A549 (cell line): ENCODE data around the gene ZNF219.

Experiments
- EP300 ChIP-seq, 2 experiments: fragments of >200 bp; sonication (Bioruptor Twin); formaldehyde crosslinking; IDR thresholded peaks; 2 replicates in 1 of 2; 3 replicates in 1 of 2; pipeline ENCODE4 v1.6.1; 2016 to 2017
- ESRRA ChIP-seq: fragments of 150-350 bp; IDR thresholded peaks from 2 replicates; pipeline ENCODE4 v1.6.1; 2014; ENCODE audit warnings: mild to moderate bottlenecking, low read length, borderline replicate concordance
- FOSB ChIP-seq: fragments of 250-450 bp; sonication (Bioruptor Pico); IDR thresholded peaks from 2 replicates; pipeline ENCODE4 v1.5.0; 2020; ENCODE audit warnings: mild to moderate bottlenecking, moderate library complexity
- MAFK ChIP-seq: fragments of 450-650 bp; IDR thresholded peaks from 2 replicates; pipeline ENCODE4 v1.6.1; 2014; ENCODE audit not compliant: partially characterized antibody
- MAZ ChIP-seq: fragments of 150-350 bp; IDR thresholded peaks from 2 replicates; pipeline ENCODE4 v1.6.1; 2014; ENCODE audit warnings: antibody characterized with exemption, low read depth, low read length, borderline replicate concordance
- POLR2A ChIP-seq: IDR thresholded peaks from 2 replicates; pipeline ENCODE4 v1.6.1; 2012; ENCODE audit warnings: mild to moderate bottlenecking, low read length
- RAD21 ChIP-seq, 2 experiments: fragments of >200 bp in 1 of 2; sonication (Bioruptor Twin) in 1 of 2; formaldehyde crosslinking in 1 of 2; IDR thresholded peaks in 1 of 2; conservative IDR thresholded peaks in 1 of 2; 2 replicates in 1 of 2; 3 replicates in 1 of 2; pipeline ENCODE4 v1.6.1; 2012 to 2018; ENCODE audit warnings: inconsistent platforms in 1 of 2
- RCOR1 ChIP-seq: fragments of 150-350 bp; IDR thresholded peaks from 2 replicates; pipeline ENCODE4 v1.6.1; 2014; ENCODE audit warnings: antibody characterized with exemption, low read length, low read depth
- RFX5 ChIP-seq: fragments of 450-650 bp; IDR thresholded peaks from 2 replicates; pipeline ENCODE4 v1.7.1; 2014; ENCODE audit warnings: antibody characterized with exemption, mild to moderate bottlenecking, moderate library complexity
- RNF2 ChIP-seq: fragments of 200-600 bp; sonication (generic); IDR thresholded peaks from 2 replicates; pipeline ENCODE4 v1.6.1; 2016; ENCODE audit warnings: low read depth, mild to moderate bottlenecking, antibody characterized with exemption, moderate library complexity, borderline replicate concordance
- ZC3H11A ChIP-seq: fragments of 450-650 bp; IDR thresholded peaks from 2 replicates; pipeline ENCODE4 v1.6.1; 2014; ENCODE audit warnings: antibody characterized with exemption, mild to moderate bottlenecking
- TF ChIP-seq, protein P1 (sequence below): fragments of >200 bp; sonication (Bioruptor Twin); formaldehyde crosslinking; IDR thresholded peaks from 3 replicates; pipeline ENCODE4 v1.5.1; 2016
- TF ChIP-seq, protein P2 (sequence below): fragments of >200 bp; sonication (Bioruptor Twin); formaldehyde crosslinking; IDR thresholded peaks from 3 replicates; pipeline ENCODE4 v1.6.1; 2016
- TF ChIP-seq, protein P3 (sequence below): fragments of >200 bp; sonication (Bioruptor Twin); formaldehyde crosslinking; IDR thresholded peaks from 2 replicates; pipeline ENCODE4 v1.6.1; 2016

DNA sequence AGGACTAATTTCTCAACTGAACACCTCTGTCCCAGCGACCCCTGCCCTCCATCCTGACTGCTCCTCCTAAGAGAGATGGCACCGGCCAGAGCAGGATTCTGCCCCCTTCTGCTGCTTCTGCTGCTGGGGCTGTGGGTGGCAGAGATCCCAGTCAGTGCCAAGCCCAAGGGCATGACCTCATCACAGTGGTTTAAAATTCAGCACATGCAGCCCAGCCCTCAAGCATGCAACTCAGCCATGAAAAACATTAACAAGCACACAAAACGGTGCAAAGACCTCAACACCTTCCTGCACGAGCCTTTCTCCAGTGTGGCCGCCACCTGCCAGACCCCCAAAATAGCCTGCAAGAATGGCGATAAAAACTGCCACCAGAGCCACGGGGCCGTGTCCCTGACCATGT is 55.5 kb downstream of the ZNF219 start:
- TF ChIP-seq RAD21 (conservative IDR thresholded peaks at IDR 0.05 in 1 of 2, IDR thresholded peaks at IDR 0.05 in 1 of 2) (no peak), POLR2A (no peak), RFX5 (no peak), FOSB (CRISPR knock-in tag) (no peak), MAZ (no peak), RNF2 (no peak), MAFK (no peak), ZC3H11A (no peak), ESRRA (no peak), RCOR1 (no peak), EP300 (IDR thresholded peaks at IDR 0.05) (no peak)
- TF ChIP-seq, protein P1, sequence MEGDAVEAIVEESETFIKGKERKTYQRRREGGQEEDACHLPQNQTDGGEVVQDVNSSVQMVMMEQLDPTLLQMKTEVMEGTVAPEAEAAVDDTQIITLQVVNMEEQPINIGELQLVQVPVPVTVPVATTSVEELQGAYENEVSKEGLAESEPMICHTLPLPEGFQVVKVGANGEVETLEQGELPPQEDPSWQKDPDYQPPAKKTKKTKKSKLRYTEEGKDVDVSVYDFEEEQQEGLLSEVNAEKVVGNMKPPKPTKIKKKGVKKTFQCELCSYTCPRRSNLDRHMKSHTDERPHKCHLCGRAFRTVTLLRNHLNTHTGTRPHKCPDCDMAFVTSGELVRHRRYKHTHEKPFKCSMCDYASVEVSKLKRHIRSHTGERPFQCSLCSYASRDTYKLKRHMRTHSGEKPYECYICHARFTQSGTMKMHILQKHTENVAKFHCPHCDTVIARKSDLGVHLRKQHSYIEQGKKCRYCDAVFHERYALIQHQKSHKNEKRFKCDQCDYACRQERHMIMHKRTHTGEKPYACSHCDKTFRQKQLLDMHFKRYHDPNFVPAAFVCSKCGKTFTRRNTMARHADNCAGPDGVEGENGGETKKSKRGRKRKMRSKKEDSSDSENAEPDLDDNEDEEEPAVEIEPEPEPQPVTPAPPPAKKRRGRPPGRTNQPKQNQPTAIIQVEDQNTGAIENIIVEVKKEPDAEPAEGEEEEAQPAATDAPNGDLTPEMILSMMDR: no peak
- TF ChIP-seq, protein P2, sequence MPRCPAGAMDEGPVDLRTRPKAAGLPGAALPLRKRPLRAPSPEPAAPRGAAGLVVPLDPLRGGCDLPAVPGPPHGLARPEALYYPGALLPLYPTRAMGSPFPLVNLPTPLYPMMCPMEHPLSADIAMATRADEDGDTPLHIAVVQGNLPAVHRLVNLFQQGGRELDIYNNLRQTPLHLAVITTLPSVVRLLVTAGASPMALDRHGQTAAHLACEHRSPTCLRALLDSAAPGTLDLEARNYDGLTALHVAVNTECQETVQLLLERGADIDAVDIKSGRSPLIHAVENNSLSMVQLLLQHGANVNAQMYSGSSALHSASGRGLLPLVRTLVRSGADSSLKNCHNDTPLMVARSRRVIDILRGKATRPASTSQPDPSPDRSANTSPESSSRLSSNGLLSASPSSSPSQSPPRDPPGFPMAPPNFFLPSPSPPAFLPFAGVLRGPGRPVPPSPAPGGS: no peak
- TF ChIP-seq, protein P3, sequence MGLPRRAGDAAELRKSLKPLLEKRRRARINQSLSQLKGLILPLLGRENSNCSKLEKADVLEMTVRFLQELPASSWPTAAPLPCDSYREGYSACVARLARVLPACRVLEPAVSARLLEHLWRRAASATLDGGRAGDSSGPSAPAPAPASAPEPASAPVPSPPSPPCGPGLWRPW: no peak
